Measurements from ENCODE around the gene TMEM63C.

- TF ChIP-seq POLR2AphosphoS5 (IDR thresholded peaks at IDR 0.05) (no peak), EP300 (IDR thresholded peaks at IDR 0.05) (no peak), CTCF (IDR thresholded peaks at IDR 0.05) (no peak)
Measured at GRCh38 chr14:77246784-77247183, 65.2 kb downstream of the TMEM63C start.
